Activated CD4-positive, alpha-beta T cell treated with anti-CD3 and anti-CD28 coated beads, Interleukin-2, amount 10 ng/mL, durations not matched to agents 24 days and 14 days (primary cell): ENCODE data around the gene CDK9. TPM values are rescaled to one million over a fixed set of nuclear protein-coding genes. Genes with fewer than 3 reads are reported as not detected.

Source experiments
- DNase-seq: peaks from one replicate; pipeline ENCODE4 v3.0.0; 2022
- H3K27ac Mint-ChIP-seq: one replicate; pipeline ENCODE4 v1.8.0; 2022; ENCODE audit warnings: mild to moderate bottlenecking, mixed read lengths
- H3K27me3 Mint-ChIP-seq: one replicate; pipeline ENCODE4 v1.8.0; 2022; ENCODE audit warnings: mixed read lengths
- H3K36me3 Mint-ChIP-seq: one replicate; pipeline ENCODE4 v1.8.0; 2022; ENCODE audit warnings: low read depth, mild to moderate bottlenecking, mixed read lengths
- H3K4me1 Mint-ChIP-seq: one replicate; pipeline ENCODE4 v1.8.0; 2021; ENCODE audit warnings: mixed read lengths
- H3K4me3 Mint-ChIP-seq: one replicate; pipeline ENCODE4 v1.8.0; 2022; ENCODE audit warnings: mild to moderate bottlenecking, moderate library complexity, mixed read lengths
- H3K9me3 Mint-ChIP-seq: one replicate; pipeline ENCODE4 v1.8.0; 2021; ENCODE audit warnings: mixed read lengths
- intact Hi-C: fragments of 100-400 bp; cut with micrococcal nuclease; formaldehyde crosslinking; loops from one replicate; pipeline ENCODE4 v1.15.1; 2023
- total RNA-seq: library from RNA; stranded (reverse); gene quantifications from 2 replicates; pipeline ENCODE4 v1.2.3, GENCODE V29; 2022

CDK9 gene
- total RNA-seq, 1 donor from 2014 or later = 96.4 TPM

GRCh38 chr9:127769101-127769500 is 16.7 kb upstream of the CDK9 start:
- H3K4me1 Mint-ChIP-seq = peaks cover 67% of the 10 kb centered on the region
- H3K36me3 Mint-ChIP-seq = peaks cover 50% of the 10 kb centered on the region
- H3K4me3 Mint-ChIP-seq = peak overlapping the region; percentile 68

DNA sequence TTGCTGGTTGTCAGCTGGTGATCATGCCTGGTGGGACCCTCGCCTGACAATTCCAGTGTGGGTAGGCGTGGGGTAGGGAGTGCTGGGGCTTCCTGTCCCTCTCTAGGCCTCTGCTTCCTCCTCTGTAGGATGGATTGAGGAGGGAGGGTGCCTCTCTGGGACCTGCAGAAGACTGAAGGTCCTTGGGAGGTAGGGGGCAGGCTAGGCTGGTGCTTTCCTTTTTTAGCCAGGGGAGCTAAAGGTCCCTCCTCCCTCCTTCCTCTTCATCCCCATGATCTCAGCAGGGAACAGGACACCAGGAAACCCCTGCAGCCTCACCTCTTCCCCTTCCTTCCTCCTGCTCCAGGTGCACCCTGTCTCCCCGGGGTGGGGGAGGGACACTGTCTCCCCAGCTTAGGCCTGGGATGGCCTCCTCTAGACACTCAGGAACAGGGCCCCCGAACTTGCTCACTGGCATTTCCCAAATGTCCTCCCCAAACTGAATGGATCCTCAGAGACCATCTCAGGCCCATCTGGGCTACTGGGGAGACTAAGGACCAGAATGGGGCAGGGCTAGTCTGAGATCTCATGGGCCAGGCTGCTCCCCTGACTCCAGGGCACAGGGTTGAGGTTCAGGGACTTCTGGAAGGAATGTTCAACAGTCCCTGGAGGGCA is 15.8 kb upstream of the CDK9 start:
- peak overlapping the region; percentile 93 for H3K4me3 Mint-ChIP-seq
- H3K4me1 Mint-ChIP-seq = peaks cover 63% of the 10 kb centered on the region
- H3K27ac Mint-ChIP-seq = peak overlapping the region; percentile 94
- peaks cover 48% of the 10 kb centered on the region for H3K36me3 Mint-ChIP-seq
- intact Hi-C loops = loop anchor here (2.0 to 5.0 kb wide), 3 partner anchors 33 to 158 kb away; partner anchors contain the start of genes FPGS, PTRH1 and STXBP1
- DNase-seq = peak; percentile 71
- H3K9me3 Mint-ChIP-seq = no peaks in the 10 kb centered on the region
- H3K27me3 Mint-ChIP-seq = no peaks in the 10 kb centered on the region

More at GRCh38 chr9:127769101-127769500, 16.7 kb upstream of the CDK9 start:
- intact Hi-C loops = no loop called here
- Mint-ChIP-seq H3K27ac (peak overlapping the region; percentile 84), H3K9me3 (no peaks in the 10 kb centered on the region), H3K27me3 (no peaks in the 10 kb centered on the region)
- no peak for DNase-seq

DNA sequence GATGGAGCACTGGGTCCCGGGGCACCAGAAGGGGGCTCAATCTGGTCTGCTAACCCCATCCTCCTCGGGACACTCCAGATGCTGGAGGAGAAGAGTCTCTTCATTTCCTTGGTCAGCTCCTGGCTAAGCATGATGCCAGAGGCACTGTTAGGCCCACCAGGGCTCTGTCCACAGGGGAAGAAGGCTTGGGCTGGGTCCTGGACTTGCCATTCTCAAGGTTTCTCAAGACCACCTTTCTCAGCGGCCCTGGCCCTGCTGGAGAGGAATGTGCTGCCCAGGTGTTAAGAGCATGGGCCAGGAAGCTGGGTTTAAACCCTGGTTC is 15.3 kb upstream of the CDK9 start:
- Mint-ChIP-seq H3K9me3 (no peaks in the 10 kb centered on the region), H3K36me3 (peaks cover 44% of the 10 kb centered on the region), H3K4me3 (peak overlapping the region; percentile 93), H3K27me3 (no peaks in the 10 kb centered on the region), H3K4me1 (peaks cover 60% of the 10 kb centered on the region), H3K27ac (peak overlapping the region; percentile 94)
- no peak for DNase-seq
- intact Hi-C loops = loop anchor here (2.0 to 5.0 kb wide), 3 partner anchors 32 to 158 kb away; partner anchors contain the start of genes FPGS, PTRH1 and STXBP1

DNA sequence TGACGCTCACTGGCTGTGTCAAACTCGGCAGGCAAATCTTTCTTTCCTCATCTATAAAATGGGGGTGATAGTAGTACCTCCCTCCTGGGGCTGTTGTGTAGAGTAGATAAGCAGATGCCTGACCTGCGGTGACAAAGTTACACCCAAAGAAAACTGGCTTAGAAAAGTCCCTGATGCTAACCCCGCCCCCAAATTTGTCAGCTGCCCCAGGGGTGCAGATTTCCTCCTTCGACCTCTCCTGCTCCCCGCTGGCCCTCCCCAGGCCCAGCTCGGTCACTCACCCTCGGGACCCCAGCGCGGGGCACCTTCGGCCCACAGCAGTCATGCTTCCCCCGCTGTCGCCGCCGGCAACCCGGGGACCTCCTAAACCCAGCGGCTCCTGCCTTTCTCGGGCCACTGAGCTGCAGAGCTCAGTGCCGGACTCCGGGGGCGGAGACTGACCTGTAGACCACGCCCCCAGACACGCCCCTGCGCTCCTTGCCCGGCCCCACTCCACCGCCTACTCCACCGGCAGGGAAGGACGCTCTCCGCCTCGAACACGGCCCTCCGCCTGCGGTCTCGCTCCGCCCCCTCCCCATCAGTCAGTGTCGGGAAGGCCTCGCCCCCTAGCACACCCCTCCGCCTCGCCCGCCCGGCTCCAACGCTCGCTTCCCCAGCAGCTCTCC is 14.8 kb upstream of the CDK9 start:
- intact Hi-C loops = loop anchor here (1.0 to 5.0 kb wide), 5 partner anchors 14 to 159 kb away; partner anchors contain the start of genes FPGS, PTRH1, STXBP1 and TOR2A
- DNase-seq = peak; percentile 99
- Mint-ChIP-seq H3K4me1 (peaks cover 58% of the 10 kb centered on the region), H3K36me3 (peaks cover 44% of the 10 kb centered on the region), H3K4me3 (peak overlapping the region; percentile 93), H3K9me3 (no peaks in the 10 kb centered on the region), H3K27me3 (no peaks in the 10 kb centered on the region), H3K27ac (peak overlapping the region; percentile 94)

- H3K4me3 Mint-ChIP-seq = peak overlapping the region; percentile 93
- H3K27ac Mint-ChIP-seq = peak overlapping the region; percentile 94
- H3K9me3 Mint-ChIP-seq = no peaks in the 10 kb centered on the region
- H3K4me1 Mint-ChIP-seq = peaks cover 59% of the 10 kb centered on the region
- no peak for DNase-seq
- H3K36me3 Mint-ChIP-seq = peaks cover 39% of the 10 kb centered on the region
- intact Hi-C loops = loop anchor here (1.0 to 5.0 kb wide), 5 partner anchors 14 to 159 kb away; partner anchors contain the start of genes FPGS, PTRH1, STXBP1 and TOR2A
- no peaks in the 10 kb centered on the region for H3K27me3 Mint-ChIP-seq
Measured at GRCh38 chr9:127771570-127772189, 14.2 kb upstream of the CDK9 start.

- Mint-ChIP-seq H3K36me3 (peaks cover 36% of the 10 kb centered on the region), H3K27me3 (no peaks in the 10 kb centered on the region), H3K4me1 (peaks cover 56% of the 10 kb centered on the region), H3K27ac (peak overlapping the region; percentile 63), H3K4me3 (no peak overlapping the region), H3K9me3 (no peaks in the 10 kb centered on the region)
- intact Hi-C loops = loop anchor here (5.0 kb wide), 1 partner anchor 160 kb away; the partner anchor contains the start of gene STXBP1
- no peak for DNase-seq
Measured at GRCh38 chr9:127772603-127773002, 13.2 kb upstream of the CDK9 start.

- no peak for DNase-seq
- Mint-ChIP-seq H3K27ac (peak overlapping the region; percentile 63), H3K4me3 (no peak overlapping the region), H3K36me3 (peaks cover 37% of the 10 kb centered on the region), H3K27me3 (no peaks in the 10 kb centered on the region), H3K9me3 (no peaks in the 10 kb centered on the region), H3K4me1 (peaks cover 55% of the 10 kb centered on the region)
- intact Hi-C loops = loop anchor here (5.0 kb wide), 1 partner anchor 161 kb away; the partner anchor contains the start of gene STXBP1
Measured at GRCh38 chr9:127773272-127773671, 12.6 kb upstream of the CDK9 start.

DNA sequence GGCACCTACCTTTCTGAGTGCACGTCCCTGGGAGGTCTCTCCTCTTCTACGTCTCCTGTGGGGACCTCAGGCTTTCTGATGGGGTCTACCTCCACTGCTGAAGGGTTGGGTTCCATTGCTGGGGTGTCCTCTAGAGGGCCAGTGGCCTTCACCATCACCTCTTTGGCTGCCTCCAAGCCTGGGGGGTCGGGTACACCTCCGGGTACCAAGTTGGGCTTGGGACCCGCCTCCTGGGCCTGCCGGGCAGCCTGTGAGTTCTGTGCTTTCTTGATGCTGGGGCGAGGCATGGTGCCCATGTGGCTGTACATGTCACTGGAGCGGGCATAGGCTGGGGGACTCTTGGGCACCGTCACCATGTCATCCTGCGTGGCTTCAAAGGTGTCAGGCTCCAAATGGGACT is 11.9 kb upstream of the CDK9 start:
- no peaks in the 10 kb centered on the region for H3K27me3 Mint-ChIP-seq
- H3K4me1 Mint-ChIP-seq = peaks cover 52% of the 10 kb centered on the region
- H3K36me3 Mint-ChIP-seq = peaks cover 32% of the 10 kb centered on the region
- no peaks in the 10 kb centered on the region for H3K9me3 Mint-ChIP-seq
- DNase-seq = no peak
- peak overlapping the region; percentile 53 for H3K27ac Mint-ChIP-seq
- intact Hi-C loops = loop anchor here (5.0 kb wide), 1 partner anchor 162 kb away; the partner anchor contains the start of gene STXBP1
- H3K4me3 Mint-ChIP-seq = no peak overlapping the region

DNA sequence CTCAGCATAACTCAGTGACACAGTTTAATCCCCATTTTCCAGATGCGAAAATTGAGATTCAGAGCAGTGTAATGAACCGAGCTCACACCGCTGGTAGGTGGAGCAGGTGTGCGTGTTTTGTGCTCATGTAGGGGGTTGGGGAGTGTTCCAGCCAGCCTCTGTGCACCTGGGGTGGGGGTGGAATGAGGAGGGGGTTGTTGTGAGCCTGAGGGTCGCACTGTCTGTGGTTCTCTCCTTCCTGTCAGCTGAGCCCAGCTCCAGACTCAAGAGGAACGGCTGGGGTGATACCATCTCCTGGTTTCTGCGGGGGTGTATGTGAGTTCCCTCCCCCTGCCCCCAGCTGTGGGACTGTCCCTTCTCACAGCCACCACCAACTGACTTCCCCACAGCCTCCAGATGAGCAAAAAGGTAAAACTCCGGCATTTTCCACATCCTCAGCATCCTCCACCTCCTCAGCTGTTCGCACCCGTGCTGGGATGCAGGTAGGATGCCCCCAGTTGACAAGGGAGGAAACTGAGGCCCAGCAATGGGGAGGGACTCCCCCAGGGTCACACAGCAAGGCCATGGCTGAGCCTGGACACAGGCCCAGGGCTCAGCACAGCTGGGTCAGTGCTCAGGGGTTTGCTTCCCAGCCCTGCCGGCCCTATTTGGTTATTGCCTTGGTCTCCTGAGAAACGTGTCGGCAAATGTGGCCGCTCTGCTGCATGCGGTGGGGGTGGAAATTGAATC is 9.5 kb upstream of the CDK9 start:
- intact Hi-C loops = loop anchor here (2.0 to 5.0 kb wide), 3 partner anchors 324 to 350 kb away; partner anchors contain the start of genes LRSAM1, PTGES2 and RPL12
- Mint-ChIP-seq H3K27me3 (no peaks in the 10 kb centered on the region), H3K9me3 (no peaks in the 10 kb centered on the region), H3K27ac (peak overlapping the region; percentile 98), H3K4me1 (peaks cover 43% of the 10 kb centered on the region), H3K4me3 (peak overlapping the region; percentile 98), H3K36me3 (peaks cover 24% of the 10 kb centered on the region)
- DNase-seq = peak; percentile 93

DNA sequence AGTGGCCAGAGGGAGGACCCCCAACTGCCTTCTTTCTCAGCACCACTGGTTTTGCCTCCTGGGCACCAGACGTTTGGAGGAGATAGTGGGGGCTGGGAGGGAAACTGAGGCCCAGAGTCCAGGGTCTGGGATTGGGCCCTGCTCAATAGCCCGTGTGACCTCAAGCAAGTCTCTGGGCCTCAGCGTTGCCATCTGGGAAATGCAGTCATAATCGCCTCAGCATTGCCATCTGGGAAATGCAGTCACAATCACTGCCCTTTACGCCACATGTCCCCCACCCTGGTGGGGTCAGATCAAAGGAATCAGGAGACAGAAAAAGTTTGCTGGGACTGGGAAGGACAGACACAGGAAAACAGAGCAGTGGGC is 8.9 kb upstream of the CDK9 start:
- H3K27ac Mint-ChIP-seq = peak overlapping the region; percentile 98
- intact Hi-C loops = loop anchor here (2.0 to 5.0 kb wide), 3 partner anchors 325 to 350 kb away; partner anchors contain the start of genes LRSAM1, PTGES2 and RPL12
- no peaks in the 10 kb centered on the region for H3K27me3 Mint-ChIP-seq
- peaks cover 21% of the 10 kb centered on the region for H3K36me3 Mint-ChIP-seq
- H3K4me1 Mint-ChIP-seq = peaks cover 43% of the 10 kb centered on the region
- peak overlapping the region; percentile 98 for H3K4me3 Mint-ChIP-seq
- DNase-seq = peak; percentile 76
- no peaks in the 10 kb centered on the region for H3K9me3 Mint-ChIP-seq

- no peaks in the 10 kb centered on the region for H3K9me3 Mint-ChIP-seq
- intact Hi-C loops = loop anchor here (2.0 to 5.0 kb wide), 3 partner anchors 325 to 350 kb away; partner anchors contain the start of genes LRSAM1, PTGES2 and RPL12
- H3K4me1 Mint-ChIP-seq = peaks cover 45% of the 10 kb centered on the region
- H3K27ac Mint-ChIP-seq = peak overlapping the region; percentile 98
- DNase-seq = peak; percentile 79
- H3K36me3 Mint-ChIP-seq = peaks cover 21% of the 10 kb centered on the region
- peak overlapping the region; percentile 98 for H3K4me3 Mint-ChIP-seq
- no peaks in the 10 kb centered on the region for H3K27me3 Mint-ChIP-seq
Measured at GRCh38 chr9:127777368-127777980, 8.4 kb upstream of the CDK9 start.

DNA sequence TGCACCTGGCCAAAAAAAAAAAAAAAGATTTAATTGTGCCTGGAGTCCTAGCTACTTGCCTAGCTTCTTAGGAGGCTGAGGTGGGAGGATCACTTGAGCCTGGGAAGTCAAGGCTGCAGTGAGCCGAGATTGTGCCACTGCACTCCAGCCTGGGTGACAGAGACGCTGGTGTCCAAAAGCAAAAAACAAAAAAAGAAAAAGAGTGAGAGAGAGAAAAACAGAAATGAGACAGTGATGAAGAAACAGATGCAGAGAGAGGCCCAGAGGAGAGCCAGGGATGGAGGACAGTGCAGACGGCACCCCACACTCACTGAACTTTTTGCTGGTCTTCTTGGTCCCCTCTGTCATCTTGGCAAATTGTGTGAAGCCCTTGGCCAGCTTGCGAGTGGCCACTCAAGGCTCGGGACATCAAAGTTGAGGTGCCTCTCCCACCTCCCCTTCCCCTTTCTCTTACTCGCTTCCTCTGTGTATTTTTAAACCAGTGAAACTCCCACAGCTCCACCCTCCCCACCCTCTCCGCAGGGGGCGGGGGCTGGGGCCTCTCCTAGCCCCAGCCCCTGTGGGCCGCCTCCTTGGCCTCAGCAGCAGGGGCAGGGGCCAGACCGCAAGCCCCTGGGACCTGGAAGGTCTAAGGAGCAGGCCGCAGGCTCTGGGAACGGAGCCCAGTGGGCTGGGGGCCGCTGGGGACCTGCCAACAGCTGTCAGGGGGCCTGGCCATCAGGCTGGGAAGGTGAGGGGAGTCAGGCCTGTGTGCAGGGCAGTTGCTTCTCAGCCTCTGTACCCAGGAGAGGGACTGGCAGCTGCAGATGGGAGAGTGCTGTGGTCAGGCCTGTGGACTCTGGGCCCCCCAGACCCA is 7.3 kb upstream of the CDK9 start, which contains the start of gene SH2D3C:
Gene SH2D3C, minus strand, starts transcription at position 387 of the 856 bp plus-strand sequence. Its CDS starts 39 bp downstream, at position 348.
- Mint-ChIP-seq H3K27me3 (no peaks in the 10 kb centered on the region), H3K4me3 (peak within 1 kb of the TSS; percentile 98), H3K4me1 (peaks cover 52% of the 10 kb centered on the region), H3K27ac (peak within 1 kb of the TSS; percentile 98), H3K36me3 (peaks cover 14% of the 10 kb centered on the region), H3K9me3 (no peaks in the 10 kb centered on the region)
- peak; percentile 89 for DNase-seq
- intact Hi-C loops = loop anchor here (2.0 to 5.0 kb wide), 3 partner anchors 14 to 351 kb away; partner anchors contain the start of genes LRSAM1 and RPL12
